ENCODE data around the gene ITSN1.
A peak's percentile ranks its signal among the peaks of the same experiment; 100 is the strongest.

Gene ITSN1

GRCh38 chr21:33791073-33791472 is 148.8 kb downstream of the ITSN1 start:
- DNase-seq (ENCODE audit: low read depth, low spot score): no peak
- no peak overlapping the region for H3K4me3 ChIP-seq (ENCODE audit: low read length)

- H3K4me3 ChIP-seq (ENCODE audit: low read length): no peak overlapping the region
- no peak for DNase-seq (ENCODE audit: low read depth, low spot score)
These were observed 152.3 kb downstream of the ITSN1 start for GRCh38 chr21:33794596-33794995.

- no peak for DNase-seq (ENCODE audit: low read depth, low spot score)
- H3K4me3 ChIP-seq (ENCODE audit: low read length): no peak overlapping the region
These were observed 155.3 kb downstream of the ITSN1 start for GRCh38 chr21:33797565-33797964.

GRCh38 chr21:33799378-33800090 is 157.2 kb downstream of the ITSN1 start:
- no peak for DNase-seq (ENCODE audit: low read depth, low spot score)
- no peak overlapping the region for H3K4me3 ChIP-seq (ENCODE audit: low read length)

- no peak for DNase-seq (ENCODE audit: low read depth, low spot score)
- H3K4me3 ChIP-seq (ENCODE audit: low read length): no peak overlapping the region
These were observed 158.6 kb downstream of the ITSN1 start for GRCh38 chr21:33800753-33801423.

GRCh38 chr21:33801424-33802405 is 159.4 kb downstream of the ITSN1 start:
- peak; percentile 50 for DNase-seq (ENCODE audit: low read depth, low spot score)
- no peak overlapping the region for H3K4me3 ChIP-seq (ENCODE audit: low read length)

GRCh38 chr21:33802481-33802880 is 160.2 kb downstream of the ITSN1 start:
- no peak for DNase-seq (ENCODE audit: low read depth, low spot score)
- H3K4me3 ChIP-seq (ENCODE audit: low read length): no peak overlapping the region

GRCh38 chr21:33808715-33809367 is 166.5 kb downstream of the ITSN1 start:
- H3K4me3 ChIP-seq (ENCODE audit: low read length): no peak overlapping the region
- DNase-seq (ENCODE audit: low read depth, low spot score): no peak

- no peak for DNase-seq (ENCODE audit: low read depth, low spot score)
- H3K4me3 ChIP-seq (ENCODE audit: low read length): no peak overlapping the region
These were observed 168.5 kb downstream of the ITSN1 start for GRCh38 chr21:33810766-33811165.

GRCh38 chr21:33811167-33812010 is 169.1 kb downstream of the ITSN1 start:
- H3K4me3 ChIP-seq (ENCODE audit: low read length): no peak overlapping the region
- no peak for DNase-seq (ENCODE audit: low read depth, low spot score)

- no peak for DNase-seq (ENCODE audit: low read depth, low spot score)
These were observed 171.6 kb downstream of the ITSN1 start for GRCh38 chr21:33813832-33814365.

GRCh38 chr21:33815143-33815707 is 172.9 kb downstream of the ITSN1 start:
- DNase-seq (ENCODE audit: low read depth, low spot score): peak; percentile 39
- no peak overlapping the region for H3K4me3 ChIP-seq (ENCODE audit: low read length)

More at GRCh38 chr21:33813832-33814365, 171.6 kb downstream of the ITSN1 start:
- H3K4me3 ChIP-seq (ENCODE audit: low read length): no peak overlapping the region

GRCh38 chr21:33816174-33816573 is 173.9 kb downstream of the ITSN1 start:
- DNase-seq (ENCODE audit: low read depth, low spot score): no peak
- H3K4me3 ChIP-seq (ENCODE audit: low read length): no peak overlapping the region

- DNase-seq (ENCODE audit: low read depth, low spot score): no peak
- no peak overlapping the region for H3K4me3 ChIP-seq (ENCODE audit: low read length)
These were observed 174.8 kb downstream of the ITSN1 start for GRCh38 chr21:33817138-33817537.

GRCh38 chr21:33817663-33818451 is 175.6 kb downstream of the ITSN1 start:
- no peak for DNase-seq (ENCODE audit: low read depth, low spot score)
- no peak overlapping the region for H3K4me3 ChIP-seq (ENCODE audit: low read length)

GRCh38 chr21:33820230-33820770 is 178.0 kb downstream of the ITSN1 start:
- DNase-seq (ENCODE audit: low read depth, low spot score): no peak
- H3K4me3 ChIP-seq (ENCODE audit: low read length): no peak overlapping the region

- no peak for DNase-seq (ENCODE audit: low read depth, low spot score)
- H3K4me3 ChIP-seq (ENCODE audit: low read length): no peak overlapping the region
These were observed 178.5 kb downstream of the ITSN1 start for GRCh38 chr21:33820798-33821197.
